ENCODE measurements around the gene SPIRE1. TPM values are rescaled to one million over a fixed set of nuclear protein-coding genes. Genes with fewer than 3 reads are reported as not detected.

Gene SPIRE1
- total RNA-seq, 2 experiments from 2014 or later = 0.19 to 2.4 TPM

DNA sequence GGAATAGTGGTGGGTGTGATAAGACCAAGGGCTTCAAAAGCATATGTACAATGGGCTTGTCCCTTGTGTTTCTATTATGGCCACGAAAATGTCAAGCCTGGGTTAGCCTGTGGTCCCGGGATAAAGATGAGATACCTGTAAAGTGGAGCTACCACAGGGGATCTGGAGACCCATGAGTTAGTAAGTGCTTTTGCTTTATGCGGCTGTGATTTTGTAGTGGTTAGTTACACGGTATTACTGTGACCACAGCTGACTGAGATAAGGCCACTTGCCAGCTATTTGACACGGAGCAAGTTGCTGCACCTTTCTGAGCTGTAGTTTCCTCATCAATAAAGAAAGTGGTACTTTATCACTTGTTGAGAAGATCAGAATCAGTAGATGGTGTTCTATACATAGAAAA, 150.9 kb downstream of the SPIRE1 start:
- no peak for DNase-seq (ENCODE audit: low spot score)
- H3K4me3 ChIP-seq (ENCODE audit: low read depth, low read length, poor library complexity, severe bottlenecking) = no peak overlapping the region
- H3K79me2 ChIP-seq (ENCODE audit: insufficient read depth, low read depth, low read length) = no peaks in the 10 kb centered on the region
- no peaks in the 10 kb centered on the region for H3K9me3 ChIP-seq (ENCODE audit: low read length)
- H4K20me1 ChIP-seq (ENCODE audit: insufficient read depth, low read length) = no peaks in the 10 kb centered on the region
- no peak overlapping the region for H3K27ac ChIP-seq (ENCODE audit: low read depth, low read length, poor library complexity, severe bottlenecking)
- no TSS peak for BruUV-seq (replicated peaks)
- no peaks in the 10 kb centered on the region for H3K9me2 ChIP-seq (ENCODE audit: insufficient read depth, low read length)
- CTCF ChIA-PET (ENCODE audit: unreplicated experiment) = no interaction called here
- TF ChIP-seq EZH2phosphoT487 (IDR thresholded peaks at IDR 0.05; ENCODE audit: borderline replicate concordance, low read depth, low read length) = no peak
- TF ChIP-seq, protein P1, sequence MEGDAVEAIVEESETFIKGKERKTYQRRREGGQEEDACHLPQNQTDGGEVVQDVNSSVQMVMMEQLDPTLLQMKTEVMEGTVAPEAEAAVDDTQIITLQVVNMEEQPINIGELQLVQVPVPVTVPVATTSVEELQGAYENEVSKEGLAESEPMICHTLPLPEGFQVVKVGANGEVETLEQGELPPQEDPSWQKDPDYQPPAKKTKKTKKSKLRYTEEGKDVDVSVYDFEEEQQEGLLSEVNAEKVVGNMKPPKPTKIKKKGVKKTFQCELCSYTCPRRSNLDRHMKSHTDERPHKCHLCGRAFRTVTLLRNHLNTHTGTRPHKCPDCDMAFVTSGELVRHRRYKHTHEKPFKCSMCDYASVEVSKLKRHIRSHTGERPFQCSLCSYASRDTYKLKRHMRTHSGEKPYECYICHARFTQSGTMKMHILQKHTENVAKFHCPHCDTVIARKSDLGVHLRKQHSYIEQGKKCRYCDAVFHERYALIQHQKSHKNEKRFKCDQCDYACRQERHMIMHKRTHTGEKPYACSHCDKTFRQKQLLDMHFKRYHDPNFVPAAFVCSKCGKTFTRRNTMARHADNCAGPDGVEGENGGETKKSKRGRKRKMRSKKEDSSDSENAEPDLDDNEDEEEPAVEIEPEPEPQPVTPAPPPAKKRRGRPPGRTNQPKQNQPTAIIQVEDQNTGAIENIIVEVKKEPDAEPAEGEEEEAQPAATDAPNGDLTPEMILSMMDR (conservative IDR thresholded peaks at IDR 0.05; ENCODE audit: low read length) = no peak
- intact Hi-C loops (cut with micrococcal nuclease; ENCODE audit: unreplicated experiment) = no loop called here
- POLR2A ChIA-PET = interaction anchor here (1.9 to 2.3 kb wide), 2 partner anchors 11 to 19 kb away, joined by 5 to 6 read pairs; no protein-coding TSS in a partner anchor
- no peaks in the 10 kb centered on the region for H3K4me1 ChIP-seq (ENCODE audit: insufficient read depth, low read length, poor library complexity, severe bottlenecking)
- no peaks in the 10 kb centered on the region for H3K36me3 ChIP-seq (ENCODE audit: insufficient read depth, low read length)
- no peak overlapping the region for H3K4me2 ChIP-seq (ENCODE audit: low read length)
- H2AFZ ChIP-seq (ENCODE audit: low read length) = no peak overlapping the region

DNA sequence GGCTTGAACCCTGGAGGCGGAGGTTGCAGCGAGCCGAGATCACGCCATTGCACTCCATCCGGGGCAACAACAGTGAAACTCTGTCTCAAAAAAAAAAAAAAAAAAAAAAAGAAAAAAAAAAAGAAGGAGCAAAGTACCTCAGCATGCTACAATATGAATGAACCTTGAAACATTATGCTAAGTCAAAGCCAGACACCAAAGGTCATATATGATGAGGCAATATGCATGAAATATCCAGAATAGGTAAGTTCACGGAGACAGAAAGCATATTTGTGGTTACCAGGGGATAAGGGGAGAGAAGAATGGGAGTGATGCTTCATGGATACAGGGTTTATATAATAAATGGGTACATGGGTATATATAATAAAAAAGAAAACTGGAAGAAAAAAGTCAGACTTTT, 156.9 kb downstream of the SPIRE1 start:
- Histone ChIP-seq H4K20me1 (ENCODE audit: insufficient read depth, low read length) (no peaks in the 10 kb centered on the region), H3K4me3 (ENCODE audit: low read depth, low read length, poor library complexity, severe bottlenecking) (no peak overlapping the region), H3K4me2 (ENCODE audit: low read length) (no peak overlapping the region), H3K9me2 (ENCODE audit: insufficient read depth, low read length) (no peaks in the 10 kb centered on the region), H3K36me3 (ENCODE audit: insufficient read depth, low read length) (no peaks in the 10 kb centered on the region), H3K27ac (ENCODE audit: low read depth, low read length, poor library complexity, severe bottlenecking) (no peak overlapping the region), H2AFZ (ENCODE audit: low read length) (no peak overlapping the region), H3K4me1 (ENCODE audit: insufficient read depth, low read length, poor library complexity, severe bottlenecking) (no peaks in the 10 kb centered on the region), H3K9me3 (ENCODE audit: low read length) (no peaks in the 10 kb centered on the region), H3K79me2 (ENCODE audit: insufficient read depth, low read depth, low read length) (no peaks in the 10 kb centered on the region)
- no peak for DNase-seq (ENCODE audit: low spot score)
- POLR2A ChIA-PET = interaction anchor here (0.7 kb wide), 1 partner anchor 110 kb away, joined by 3 read pairs; no protein-coding TSS in a partner anchor
- intact Hi-C loops (cut with micrococcal nuclease; ENCODE audit: unreplicated experiment) = no loop called here
- BruUV-seq (replicated peaks) = no TSS peak
- CTCF ChIA-PET (ENCODE audit: unreplicated experiment) = no interaction called here
- TF ChIP-seq EZH2phosphoT487 (IDR thresholded peaks at IDR 0.05; ENCODE audit: borderline replicate concordance, low read depth, low read length) = no peak
- TF ChIP-seq, protein P1 (conservative IDR thresholded peaks at IDR 0.05; ENCODE audit: low read length) = no peak

DNA sequence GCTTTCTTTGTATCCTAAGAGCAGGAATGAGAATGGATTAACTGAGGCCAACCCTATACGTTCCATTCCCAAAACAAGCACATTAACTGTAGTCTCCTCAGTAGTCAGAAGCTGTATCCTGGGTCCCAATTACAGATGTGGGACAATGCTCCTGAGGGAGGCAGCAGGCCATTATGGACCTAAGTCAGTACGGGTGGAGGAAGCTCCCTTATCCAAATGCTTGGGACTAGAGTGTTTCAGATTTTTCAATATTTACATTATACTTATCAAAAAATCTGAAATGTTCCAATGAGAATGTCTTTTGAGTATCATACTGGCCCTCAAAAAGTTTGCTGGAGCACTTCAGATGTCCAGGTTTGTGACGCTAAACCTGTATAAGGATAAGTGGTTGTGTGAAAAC, 160.1 kb downstream of the SPIRE1 start:
- DNase-seq (ENCODE audit: low spot score) = no peak
- CTCF ChIA-PET (ENCODE audit: unreplicated experiment) = no interaction called here
- no TSS peak for BruUV-seq (replicated peaks)

More for the DNA sequence above, 160.1 kb downstream of the SPIRE1 start:
- Histone ChIP-seq H3K4me2 (ENCODE audit: low read length) (no peak overlapping the region), H4K20me1 (ENCODE audit: insufficient read depth, low read length) (no peaks in the 10 kb centered on the region), H2AFZ (ENCODE audit: low read length) (no peak overlapping the region), H3K9me3 (ENCODE audit: low read length) (no peaks in the 10 kb centered on the region), H3K4me3 (ENCODE audit: low read depth, low read length, poor library complexity, severe bottlenecking) (no peak overlapping the region), H3K9me2 (ENCODE audit: insufficient read depth, low read length) (no peaks in the 10 kb centered on the region), H3K27ac (ENCODE audit: low read depth, low read length, poor library complexity, severe bottlenecking) (no peak overlapping the region), H3K79me2 (ENCODE audit: insufficient read depth, low read depth, low read length) (no peaks in the 10 kb centered on the region), H3K4me1 (ENCODE audit: insufficient read depth, low read length, poor library complexity, severe bottlenecking) (no peaks in the 10 kb centered on the region), H3K36me3 (ENCODE audit: insufficient read depth, low read length) (no peaks in the 10 kb centered on the region)
- POLR2A ChIA-PET = no interaction called here
- TF ChIP-seq, protein P1 (conservative IDR thresholded peaks at IDR 0.05; ENCODE audit: low read length) = no peak
- no peak for TF ChIP-seq EZH2phosphoT487 (IDR thresholded peaks at IDR 0.05; ENCODE audit: borderline replicate concordance, low read depth, low read length)
- intact Hi-C loops (cut with micrococcal nuclease; ENCODE audit: unreplicated experiment) = no loop called here
